BLaER1 (cell line): ENCODE results near the gene RAPGEF1.
"Not testable (repeated sequence)": the region's sequence is repeated elsewhere in the genome, so short reads cannot be mapped to it uniquely, and the experiment has no call there.

Experiments used
- H3K27ac ChIP-seq: shearing (Covaris generic); formaldehyde crosslinking; 2 replicates; pipeline ENCODE4 v1.8.1; 2022
- H3K27me3 ChIP-seq: shearing (Covaris generic); formaldehyde crosslinking; 2 replicates; pipeline ENCODE4 v1.8.1; 2022
- H3K36me3 ChIP-seq: shearing (Covaris generic); formaldehyde crosslinking; 2 replicates; pipeline ENCODE4 v1.8.1; 2022
- H3K4me1 ChIP-seq: shearing (Covaris generic); formaldehyde crosslinking; 2 replicates; pipeline ENCODE4 v1.8.1; 2022
- H3K4me2 ChIP-seq: shearing (Covaris generic); formaldehyde crosslinking; 2 replicates; pipeline ENCODE4 v1.8.1; 2022
- H3K4me3 ChIP-seq: shearing (Covaris generic); formaldehyde crosslinking; 2 replicates; pipeline ENCODE4 v1.8.1; 2022
- H3K9ac ChIP-seq: shearing (Covaris generic); formaldehyde crosslinking; 2 replicates; pipeline ENCODE4 v1.8.1; 2022
- H3K9me3 ChIP-seq: shearing (Covaris generic); formaldehyde crosslinking; 2 replicates; pipeline ENCODE4 v1.8.1; 2022
- H4K20me1 ChIP-seq: shearing (Covaris generic); formaldehyde crosslinking; 2 replicates; pipeline ENCODE4 v1.8.1; 2022
- Cebpa-rat ChIP-seq: shearing (Covaris generic); IDR thresholded peaks from 2 replicates; pipeline ENCODE4 v1.8.1; 2022

Gene RAPGEF1

GRCh38 chr9:131668057-131668438 lies 71.8 kb downstream of the RAPGEF1 start:
- Histone ChIP-seq H3K4me3 (peak overlapping the region; percentile 49), H3K4me1 (peaks cover 90% of the 10 kb centered on the region), H3K36me3 (peaks cover 29% of the 10 kb centered on the region), H3K9ac (peak overlapping the region; percentile 75), H3K9me3 (peaks cover 15% of the 10 kb centered on the region; the same call in 1 of the 2 replicates), H3K4me2 (peak overlapping the region; percentile 97), H4K20me1 (peaks cover 37% of the 10 kb centered on the region), H3K27ac (peak overlapping the region; percentile 95), H3K27me3 (no peaks in the 10 kb centered on the region)
- TF ChIP-seq Cebpa-rat: no peak

GRCh38 chr9:131667576-131667975 lies 72.3 kb downstream of the RAPGEF1 start:
- peaks cover 34% of the 10 kb centered on the region for H3K36me3 ChIP-seq
- peaks cover 15% of the 10 kb centered on the region; the same call in 1 of the 2 replicates for H3K9me3 ChIP-seq
- H3K27me3 ChIP-seq: no peaks in the 10 kb centered on the region
- peak overlapping the region; percentile 75; the same call in 1 of the 2 replicates for H3K9ac ChIP-seq
- peak overlapping the region; percentile 97 for H3K4me2 ChIP-seq
- peaks cover 90% of the 10 kb centered on the region for H3K4me1 ChIP-seq
- H3K4me3 ChIP-seq: no peak overlapping the region; the same call in 1 of the 2 replicates
- H4K20me1 ChIP-seq: peaks cover 37% of the 10 kb centered on the region
- peak overlapping the region; percentile 95 for H3K27ac ChIP-seq
- no peak for TF ChIP-seq Cebpa-rat

- Histone ChIP-seq H3K27me3 (no peaks in the 10 kb centered on the region), H3K4me1 (peaks cover 89% of the 10 kb centered on the region), H3K36me3 (peaks cover 41% of the 10 kb centered on the region), H3K4me3 (no peak overlapping the region), H3K4me2 (peak overlapping the region; percentile 97), H3K9ac (no peak overlapping the region), H3K27ac (peak overlapping the region; percentile 95), H3K9me3 (peaks cover 20% of the 10 kb centered on the region), H4K20me1 (peaks cover 37% of the 10 kb centered on the region)
- TF ChIP-seq Cebpa-rat: no peak
Measured at GRCh38 chr9:131666774-131667173, 73.1 kb downstream of the RAPGEF1 start.

GRCh38 chr9:131666029-131666428 lies 73.8 kb downstream of the RAPGEF1 start:
- Histone ChIP-seq H4K20me1 (peaks cover 39% of the 10 kb centered on the region), H3K27me3 (no peaks in the 10 kb centered on the region), H3K36me3 (peaks cover 41% of the 10 kb centered on the region), H3K9me3 (peaks cover 20% of the 10 kb centered on the region), H3K4me3 (no peak overlapping the region), H3K4me2 (peak overlapping the region; percentile 97), H3K4me1 (peaks cover 89% of the 10 kb centered on the region), H3K27ac (peak overlapping the region; percentile 95), H3K9ac (0 out of 2 replicates have a peak overlapping the region, but pooled peaks have one; percentile 13)
- no peak for TF ChIP-seq Cebpa-rat

DNA sequence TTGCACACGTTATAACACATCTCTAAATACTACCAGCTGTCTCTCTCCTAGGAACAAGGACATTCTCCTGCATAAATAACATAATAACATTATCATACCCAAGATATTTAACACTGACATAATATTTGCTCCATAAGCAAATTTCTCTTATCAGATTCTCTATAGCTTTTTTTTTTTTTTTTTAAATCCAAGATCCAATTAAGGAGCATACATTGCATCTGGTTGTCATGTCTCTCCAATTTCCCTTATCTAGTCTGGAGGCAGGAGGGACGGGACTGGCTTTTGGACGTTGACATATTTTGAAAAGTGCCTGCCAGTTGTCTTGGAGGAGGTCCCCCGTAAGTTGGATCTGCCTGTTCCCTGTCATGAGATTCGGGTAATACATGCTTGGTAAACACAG lies 76.6 kb downstream of the RAPGEF1 start:
- H3K27me3 ChIP-seq: no peaks in the 10 kb centered on the region
- H3K36me3 ChIP-seq: peaks cover 48% of the 10 kb centered on the region
- H4K20me1 ChIP-seq: peaks cover 53% of the 10 kb centered on the region
- no peak overlapping the region for H3K27ac ChIP-seq
- no peak overlapping the region for H3K4me2 ChIP-seq
- H3K4me1 ChIP-seq: peaks cover 89% of the 10 kb centered on the region
- no peak overlapping the region for H3K9ac ChIP-seq
- no peak for TF ChIP-seq Cebpa-rat
- H3K4me3 ChIP-seq: no peak overlapping the region
- peaks cover 20% of the 10 kb centered on the region for H3K9me3 ChIP-seq

- Histone ChIP-seq H3K9me3 (peaks cover 20% of the 10 kb centered on the region), H3K36me3 (peaks cover 45% of the 10 kb centered on the region), H4K20me1 (peaks cover 53% of the 10 kb centered on the region), H3K4me1 (peaks cover 89% of the 10 kb centered on the region)
- H3K4me3 ChIP-seq, H3K27ac ChIP-seq, H3K4me2 ChIP-seq, H3K9ac ChIP-seq, H3K27me3 ChIP-seq: not testable (repeated sequence)
Measured at GRCh38 chr9:131662289-131662621, 77.6 kb downstream of the RAPGEF1 start.

DNA sequence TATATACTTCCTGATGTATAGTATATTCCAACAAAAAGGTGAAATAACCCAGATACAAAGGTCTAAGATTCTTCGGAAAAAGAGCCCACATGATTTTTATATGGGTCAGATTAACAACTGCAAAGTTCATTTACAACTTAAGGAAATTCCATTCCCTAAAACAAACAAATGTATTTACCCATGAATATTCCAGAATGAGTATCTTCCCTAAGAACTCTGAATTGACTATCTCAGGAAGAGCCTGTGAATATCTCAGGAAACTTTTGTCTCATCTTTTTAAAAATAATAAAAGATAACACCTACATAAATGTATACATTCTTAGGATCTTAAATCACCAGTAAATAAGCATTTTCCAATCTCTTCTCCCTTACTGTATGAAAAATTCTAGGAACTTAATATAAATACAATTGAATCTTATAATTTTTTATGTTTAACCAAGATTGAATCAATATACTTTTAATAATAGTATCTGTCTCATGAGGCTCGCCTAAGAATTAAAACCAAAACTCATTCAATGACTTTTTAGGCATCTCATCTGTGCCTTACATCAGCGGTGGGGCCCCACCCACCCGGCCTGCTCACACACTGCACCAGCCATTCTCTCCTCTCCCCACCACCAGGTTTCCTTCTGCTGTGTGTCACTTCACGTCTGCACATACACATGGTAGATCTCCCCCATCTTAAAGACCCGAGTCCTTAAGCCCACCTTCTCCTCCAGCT lies 78.1 kb downstream of the RAPGEF1 start:
- Histone ChIP-seq H3K36me3 (peaks cover 42% of the 10 kb centered on the region), H3K4me3 (no peak overlapping the region), H3K9me3 (peaks cover 20% of the 10 kb centered on the region), H4K20me1 (peaks cover 56% of the 10 kb centered on the region), H3K4me2 (peak overlapping the region; percentile 75), H3K27me3 (no peaks in the 10 kb centered on the region), H3K4me1 (peaks cover 89% of the 10 kb centered on the region), H3K9ac (no peak overlapping the region), H3K27ac (no peak overlapping the region)
- TF ChIP-seq Cebpa-rat: no peak

DNA sequence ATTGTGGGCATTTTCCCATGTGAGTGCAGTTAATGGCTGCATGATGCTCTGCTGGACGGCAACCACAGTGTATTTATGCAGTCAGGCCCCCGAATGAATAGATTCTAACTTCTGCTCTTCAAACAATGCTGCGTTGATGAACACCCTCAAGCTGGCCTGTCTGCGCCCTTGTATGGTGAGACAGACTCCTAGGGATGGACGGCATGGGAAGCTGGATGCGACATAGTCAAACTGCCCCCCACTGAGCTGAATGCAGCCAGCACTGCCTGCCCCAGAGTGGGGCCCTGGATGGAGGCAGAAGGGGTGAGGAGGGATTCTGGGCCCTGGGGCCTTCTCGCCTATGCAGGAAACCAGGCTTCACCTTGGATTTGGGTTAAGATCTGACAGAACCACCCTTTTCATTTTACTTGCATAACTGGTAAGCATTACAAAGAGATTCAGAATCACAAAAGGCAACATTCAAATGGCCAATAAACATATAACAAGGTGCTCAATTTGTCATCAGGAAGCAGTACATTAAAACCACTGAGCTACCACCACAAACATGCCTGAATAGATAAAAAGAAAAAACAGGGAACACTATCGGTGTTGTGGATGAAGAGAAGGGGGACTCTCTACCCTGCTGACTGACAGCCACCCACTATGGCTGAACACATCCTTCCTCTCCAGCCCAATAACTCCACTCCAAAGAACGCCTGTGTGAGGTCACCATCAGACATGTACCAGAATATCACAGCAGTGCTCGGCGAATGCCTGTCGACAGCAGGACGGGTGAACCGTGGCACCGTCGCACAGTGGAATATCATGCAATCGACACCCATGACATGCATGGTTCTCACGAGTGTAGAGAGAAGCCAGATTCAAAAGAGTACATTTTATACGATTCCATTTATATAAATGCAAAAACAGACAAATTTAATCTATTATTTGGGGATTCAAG lies 79.1 kb downstream of the RAPGEF1 start:
- Histone ChIP-seq H3K36me3 (peaks cover 42% of the 10 kb centered on the region), H3K27me3 (no peaks in the 10 kb centered on the region), H3K4me3 (no peak overlapping the region), H3K27ac (no peak overlapping the region), H3K9me3 (peaks cover 20% of the 10 kb centered on the region), H3K9ac (no peak overlapping the region), H3K4me1 (peaks cover 89% of the 10 kb centered on the region), H4K20me1 (peaks cover 65% of the 10 kb centered on the region), H3K4me2 (peak overlapping the region; percentile 75)
- no peak for TF ChIP-seq Cebpa-rat

DNA sequence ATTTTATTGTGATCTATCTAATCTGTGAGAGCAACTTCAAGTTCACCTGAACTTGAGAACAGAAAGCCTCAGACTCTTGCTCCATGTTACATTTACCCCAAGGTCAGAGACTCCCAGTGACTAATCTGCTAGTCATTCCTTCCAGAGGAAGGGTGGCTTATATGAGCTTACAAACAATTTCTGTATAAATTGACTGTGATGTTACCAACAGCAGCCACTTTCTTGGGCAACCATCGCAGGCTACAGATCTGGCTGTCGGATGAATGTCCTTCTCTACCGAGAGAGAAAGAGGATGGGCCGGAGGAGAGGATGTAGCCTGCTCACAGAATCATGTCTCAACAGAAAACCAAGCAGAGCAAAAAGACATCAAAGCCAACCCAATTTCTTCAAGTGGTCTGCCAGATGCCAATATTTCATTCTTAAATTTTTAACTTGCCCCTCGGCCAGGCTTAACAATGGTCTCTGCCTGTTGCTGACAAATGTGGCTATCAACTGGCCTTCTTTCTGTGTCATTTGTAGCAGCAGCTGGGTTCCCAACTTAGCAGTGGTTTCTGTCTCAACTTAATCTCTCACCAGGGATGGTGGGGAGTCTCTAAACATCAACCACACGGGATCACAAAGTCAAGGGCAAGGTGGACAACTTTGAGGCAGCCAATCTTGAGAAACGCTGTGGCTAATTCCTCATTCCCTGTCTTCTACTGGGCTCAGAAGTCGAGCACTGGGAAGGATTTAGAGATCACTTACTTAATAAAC lies 81.3 kb downstream of the RAPGEF1 start:
- peaks cover 25% of the 10 kb centered on the region for H3K36me3 ChIP-seq
- H3K9ac ChIP-seq: peak overlapping the region; percentile 39; the same call in 1 of the 2 replicates
- H3K4me1 ChIP-seq: peaks cover 97% of the 10 kb centered on the region
- peaks cover 77% of the 10 kb centered on the region for H4K20me1 ChIP-seq
- peak overlapping the region; percentile 75 for H3K4me2 ChIP-seq
- H3K27me3 ChIP-seq: no peaks in the 10 kb centered on the region
- peak overlapping the region; percentile 75; the same call in 1 of the 2 replicates for H3K27ac ChIP-seq
- TF ChIP-seq Cebpa-rat: no peak
- H3K9me3 ChIP-seq: peaks cover 5% of the 10 kb centered on the region; the same call in 1 of the 2 replicates
- H3K4me3 ChIP-seq: no peak overlapping the region
